ENCODE results near the gene BRINP1.

Gene BRINP1

DNA sequence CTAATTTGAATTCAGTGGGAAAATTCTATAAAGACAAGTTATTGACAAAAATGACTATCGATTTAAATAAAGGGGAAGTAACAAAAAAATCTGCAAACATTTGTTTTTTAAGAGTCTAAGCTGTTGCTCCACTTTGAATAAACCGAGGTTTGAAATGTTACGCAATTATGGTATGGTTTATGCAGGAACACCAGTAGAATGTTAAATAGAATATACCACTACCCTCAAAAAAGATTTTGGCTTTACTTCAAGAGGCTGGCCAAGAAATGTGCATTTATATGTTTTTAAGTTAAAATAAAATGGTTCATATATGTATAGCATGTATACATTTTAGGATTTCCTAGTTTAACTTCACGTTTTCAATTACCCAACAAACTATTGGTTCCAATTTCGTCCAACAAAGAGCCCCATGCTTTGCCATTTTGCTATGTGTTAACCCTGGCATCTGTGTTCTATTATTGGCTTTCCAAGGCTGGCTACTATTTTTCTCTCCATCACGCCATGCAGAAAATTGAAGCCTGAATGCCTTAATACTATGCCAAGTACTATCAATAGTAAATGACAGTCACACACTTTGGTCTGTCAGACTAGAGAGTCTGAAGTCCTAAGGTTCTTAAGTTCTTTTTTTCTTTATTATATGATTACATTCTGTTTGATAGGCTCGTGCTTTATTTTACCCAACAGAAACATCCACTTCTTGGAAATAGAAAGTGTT lies 171.2 kb downstream of the BRINP1 start:
- no peak overlapping the region for H3K4me3 ChIP-seq (ENCODE audit: low read length)
- TF ChIP-seq, protein P1, sequence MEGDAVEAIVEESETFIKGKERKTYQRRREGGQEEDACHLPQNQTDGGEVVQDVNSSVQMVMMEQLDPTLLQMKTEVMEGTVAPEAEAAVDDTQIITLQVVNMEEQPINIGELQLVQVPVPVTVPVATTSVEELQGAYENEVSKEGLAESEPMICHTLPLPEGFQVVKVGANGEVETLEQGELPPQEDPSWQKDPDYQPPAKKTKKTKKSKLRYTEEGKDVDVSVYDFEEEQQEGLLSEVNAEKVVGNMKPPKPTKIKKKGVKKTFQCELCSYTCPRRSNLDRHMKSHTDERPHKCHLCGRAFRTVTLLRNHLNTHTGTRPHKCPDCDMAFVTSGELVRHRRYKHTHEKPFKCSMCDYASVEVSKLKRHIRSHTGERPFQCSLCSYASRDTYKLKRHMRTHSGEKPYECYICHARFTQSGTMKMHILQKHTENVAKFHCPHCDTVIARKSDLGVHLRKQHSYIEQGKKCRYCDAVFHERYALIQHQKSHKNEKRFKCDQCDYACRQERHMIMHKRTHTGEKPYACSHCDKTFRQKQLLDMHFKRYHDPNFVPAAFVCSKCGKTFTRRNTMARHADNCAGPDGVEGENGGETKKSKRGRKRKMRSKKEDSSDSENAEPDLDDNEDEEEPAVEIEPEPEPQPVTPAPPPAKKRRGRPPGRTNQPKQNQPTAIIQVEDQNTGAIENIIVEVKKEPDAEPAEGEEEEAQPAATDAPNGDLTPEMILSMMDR (conservative IDR thresholded peaks at IDR 0.05; ENCODE audit: low read depth, low read length): no peak

GRCh38 chr9:119195521-119195920 lies 173.7 kb downstream of the BRINP1 start:
- DNase-seq (ENCODE audit: low read depth): no peak
- TF ChIP-seq, protein P1 (conservative IDR thresholded peaks at IDR 0.05; ENCODE audit: low read depth, low read length): no peak

More for the DNA sequence above, 171.2 kb downstream of the BRINP1 start:
- DNase-seq (ENCODE audit: low read depth): no peak

GRCh38 chr9:119185298-119185697 lies 183.9 kb downstream of the BRINP1 start:
- DNase-seq (ENCODE audit: low read depth): no peak
- TF ChIP-seq, protein P1 (conservative IDR thresholded peaks at IDR 0.05; ENCODE audit: low read depth, low read length): no peak
- H3K4me3 ChIP-seq (ENCODE audit: low read length): no peak overlapping the region

More at GRCh38 chr9:119195521-119195920, 173.7 kb downstream of the BRINP1 start:
- no peak overlapping the region for H3K4me3 ChIP-seq (ENCODE audit: low read length)

- DNase-seq (ENCODE audit: low read depth): no peak
- TF ChIP-seq, protein P1 (conservative IDR thresholded peaks at IDR 0.05; ENCODE audit: low read depth, low read length): no peak
- no peak overlapping the region for H3K4me3 ChIP-seq (ENCODE audit: low read length)
Measured at GRCh38 chr9:119184265-119184936, 184.8 kb downstream of the BRINP1 start.

DNA sequence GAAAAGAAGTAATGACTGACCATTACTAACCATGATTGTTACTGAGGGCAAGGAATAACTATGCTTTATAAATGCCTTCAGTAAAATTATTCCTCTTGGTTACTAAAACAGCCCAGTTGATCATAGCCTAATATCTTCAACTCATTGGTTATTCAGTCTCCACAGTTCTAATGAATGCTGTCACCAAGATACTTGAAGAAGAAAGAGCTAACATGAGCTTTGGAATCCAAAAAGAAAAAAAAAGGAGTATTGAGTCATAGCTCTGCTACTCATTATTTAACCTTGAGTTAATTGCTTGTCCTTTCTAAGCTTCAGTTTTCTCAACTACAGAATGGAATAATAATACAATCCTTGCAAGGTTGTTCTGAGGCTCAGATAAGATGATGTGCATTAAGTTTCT lies 187.7 kb downstream of the BRINP1 start:
- TF ChIP-seq, protein P1 (conservative IDR thresholded peaks at IDR 0.05; ENCODE audit: low read depth, low read length): no peak
- DNase-seq (ENCODE audit: low read depth): no peak
- H3K4me3 ChIP-seq (ENCODE audit: low read length): no peak overlapping the region

- TF ChIP-seq, protein P1 (conservative IDR thresholded peaks at IDR 0.05; ENCODE audit: low read depth, low read length): no peak
Measured at GRCh38 chr9:119180897-119181296, 188.3 kb downstream of the BRINP1 start.

DNA sequence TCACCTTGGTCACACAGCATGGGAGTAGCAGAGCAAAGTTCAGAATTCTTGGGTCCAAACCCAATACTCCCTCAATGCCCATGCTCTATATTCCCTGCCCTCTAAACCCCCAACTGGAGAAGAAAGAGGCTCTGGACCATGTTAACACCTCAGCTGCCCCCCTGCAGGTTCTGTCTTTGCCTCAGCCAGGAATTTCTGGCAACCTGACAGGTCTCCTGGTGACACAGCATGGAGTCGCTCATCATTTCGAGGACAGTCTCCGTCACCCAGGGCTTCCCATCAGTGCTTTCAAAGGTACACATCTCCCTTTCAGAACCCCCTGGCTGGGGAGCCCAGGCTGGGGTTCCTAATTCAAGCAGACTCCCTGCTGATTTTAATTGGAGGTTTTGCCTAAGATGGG lies 189.5 kb downstream of the BRINP1 start:
- TF ChIP-seq, protein P1 (conservative IDR thresholded peaks at IDR 0.05; ENCODE audit: low read depth, low read length): no peak
- no peak overlapping the region for H3K4me3 ChIP-seq (ENCODE audit: low read length)
- DNase-seq (ENCODE audit: low read depth): no peak

More at GRCh38 chr9:119180897-119181296, 188.3 kb downstream of the BRINP1 start:
- no peak for DNase-seq (ENCODE audit: low read depth)
- H3K4me3 ChIP-seq (ENCODE audit: low read length): no peak overlapping the region
